ENCODE measurements around the gene CPA3. TPM values are rescaled to one million over a fixed set of nuclear protein-coding genes. Genes with fewer than 3 reads are reported as not detected.

The CPA3 gene
- total RNA-seq, 1 donor from 2014 or later: not detected

GRCh38 chr3:148903941-148904340 is 38.8 kb downstream of the CPA3 start:
- Mint-ChIP-seq H3K36me3 (ENCODE audit: low read depth) (no peaks in the 10 kb centered on the region), H3K4me1 (ENCODE audit: low read depth) (no peaks in the 10 kb centered on the region), H3K9me3 (no peaks in the 10 kb centered on the region), H3K27ac (no peak overlapping the region), H3K27me3 (ENCODE audit: low read depth) (no peaks in the 10 kb centered on the region), H3K4me3 (ENCODE audit: low read depth) (no peak overlapping the region)
- intact Hi-C loops (cut with micrococcal nuclease): no loop called here
- no peak for DNase-seq (ENCODE audit: low spot score)

- Mint-ChIP-seq H3K4me3 (ENCODE audit: low read depth) (no peak overlapping the region), H3K4me1 (ENCODE audit: low read depth) (no peaks in the 10 kb centered on the region), H3K9me3 (no peaks in the 10 kb centered on the region), H3K36me3 (ENCODE audit: low read depth) (no peaks in the 10 kb centered on the region), H3K27ac (no peak overlapping the region), H3K27me3 (ENCODE audit: low read depth) (no peaks in the 10 kb centered on the region)
- intact Hi-C loops (cut with micrococcal nuclease): no loop called here
- no peak for DNase-seq (ENCODE audit: low spot score)
These were observed 41.6 kb downstream of the CPA3 start for GRCh38 chr3:148906667-148907066.

GRCh38 chr3:148911173-148911572 is 46.1 kb downstream of the CPA3 start:
- Mint-ChIP-seq H3K27ac (no peak overlapping the region), H3K36me3 (ENCODE audit: low read depth) (no peaks in the 10 kb centered on the region), H3K4me1 (ENCODE audit: low read depth) (no peaks in the 10 kb centered on the region), H3K9me3 (no peaks in the 10 kb centered on the region), H3K4me3 (ENCODE audit: low read depth) (no peak overlapping the region), H3K27me3 (ENCODE audit: low read depth) (no peaks in the 10 kb centered on the region)
- intact Hi-C loops (cut with micrococcal nuclease): no loop called here
- DNase-seq (ENCODE audit: low spot score): no peak

- intact Hi-C loops (cut with micrococcal nuclease): no loop called here
- no peaks in the 10 kb centered on the region for H3K9me3 Mint-ChIP-seq
- no peak overlapping the region for H3K27ac Mint-ChIP-seq
- DNase-seq (ENCODE audit: low spot score): no peak
- no peak overlapping the region for H3K4me3 Mint-ChIP-seq (ENCODE audit: low read depth)
- H3K36me3 Mint-ChIP-seq (ENCODE audit: low read depth): no peaks in the 10 kb centered on the region
- H3K27me3 Mint-ChIP-seq (ENCODE audit: low read depth): no peaks in the 10 kb centered on the region
- no peaks in the 10 kb centered on the region for H3K4me1 Mint-ChIP-seq (ENCODE audit: low read depth)
These were observed 46.5 kb downstream of the CPA3 start for GRCh38 chr3:148911592-148911991.

GRCh38 chr3:148914936-148915690 is 50.0 kb downstream of the CPA3 start:
- H3K4me3 Mint-ChIP-seq (ENCODE audit: low read depth): no peak overlapping the region
- DNase-seq (ENCODE audit: low spot score): no peak
- H3K4me1 Mint-ChIP-seq (ENCODE audit: low read depth): no peaks in the 10 kb centered on the region
- no peak overlapping the region for H3K27ac Mint-ChIP-seq
- intact Hi-C loops (cut with micrococcal nuclease): no loop called here
- no peaks in the 10 kb centered on the region for H3K9me3 Mint-ChIP-seq
- H3K36me3 Mint-ChIP-seq (ENCODE audit: low read depth): no peaks in the 10 kb centered on the region
- H3K27me3 Mint-ChIP-seq (ENCODE audit: low read depth): peaks cover 3% of the 10 kb centered on the region

GRCh38 chr3:148916132-148916531 is 51.0 kb downstream of the CPA3 start:
- no peaks in the 10 kb centered on the region for H3K36me3 Mint-ChIP-seq (ENCODE audit: low read depth)
- intact Hi-C loops (cut with micrococcal nuclease): no loop called here
- peaks cover 3% of the 10 kb centered on the region for H3K27me3 Mint-ChIP-seq (ENCODE audit: low read depth)
- no peaks in the 10 kb centered on the region for H3K4me1 Mint-ChIP-seq (ENCODE audit: low read depth)
- H3K4me3 Mint-ChIP-seq (ENCODE audit: low read depth): no peak overlapping the region
- H3K9me3 Mint-ChIP-seq: no peaks in the 10 kb centered on the region
- no peak for DNase-seq (ENCODE audit: low spot score)
- no peak overlapping the region for H3K27ac Mint-ChIP-seq

GRCh38 chr3:148922467-148922866 is 57.4 kb downstream of the CPA3 start:
- no peaks in the 10 kb centered on the region for H3K4me1 Mint-ChIP-seq (ENCODE audit: low read depth)
- H3K36me3 Mint-ChIP-seq (ENCODE audit: low read depth): no peaks in the 10 kb centered on the region
- intact Hi-C loops (cut with micrococcal nuclease): no loop called here
- H3K27ac Mint-ChIP-seq: no peak overlapping the region
- no peak overlapping the region for H3K4me3 Mint-ChIP-seq (ENCODE audit: low read depth)
- H3K9me3 Mint-ChIP-seq: no peaks in the 10 kb centered on the region
- H3K27me3 Mint-ChIP-seq (ENCODE audit: low read depth): peaks cover 2% of the 10 kb centered on the region
- no peak for DNase-seq (ENCODE audit: low spot score)

- Mint-ChIP-seq H3K9me3 (no peaks in the 10 kb centered on the region), H3K36me3 (ENCODE audit: low read depth) (no peaks in the 10 kb centered on the region), H3K27me3 (ENCODE audit: low read depth) (no peaks in the 10 kb centered on the region), H3K27ac (no peak overlapping the region), H3K4me1 (ENCODE audit: low read depth) (no peaks in the 10 kb centered on the region), H3K4me3 (ENCODE audit: low read depth) (no peak overlapping the region)
- no peak for DNase-seq (ENCODE audit: low spot score)
- intact Hi-C loops (cut with micrococcal nuclease): no loop called here
These were observed 58.5 kb downstream of the CPA3 start for GRCh38 chr3:148923592-148923991.

- H3K9me3 Mint-ChIP-seq: no peaks in the 10 kb centered on the region
- no peak overlapping the region for H3K4me3 Mint-ChIP-seq (ENCODE audit: low read depth)
- H3K36me3 Mint-ChIP-seq (ENCODE audit: low read depth): no peaks in the 10 kb centered on the region
- H3K27me3 Mint-ChIP-seq (ENCODE audit: low read depth): peaks cover 3% of the 10 kb centered on the region
- no peak overlapping the region for H3K27ac Mint-ChIP-seq
- DNase-seq (ENCODE audit: low spot score): no peak
- H3K4me1 Mint-ChIP-seq (ENCODE audit: low read depth): no peaks in the 10 kb centered on the region
- intact Hi-C loops (cut with micrococcal nuclease): no loop called here
These were observed 59.5 kb downstream of the CPA3 start for GRCh38 chr3:148924562-148924961.

- Mint-ChIP-seq H3K4me3 (ENCODE audit: low read depth) (no peak overlapping the region), H3K36me3 (ENCODE audit: low read depth) (no peaks in the 10 kb centered on the region), H3K27me3 (ENCODE audit: low read depth) (peaks cover 3% of the 10 kb centered on the region), H3K4me1 (ENCODE audit: low read depth) (no peaks in the 10 kb centered on the region), H3K27ac (no peak overlapping the region), H3K9me3 (no peaks in the 10 kb centered on the region)
- DNase-seq (ENCODE audit: low spot score): no peak
- intact Hi-C loops (cut with micrococcal nuclease): loop anchor here (5.0 kb wide), 1 partner anchor 904 kb away; no protein-coding TSS in a partner anchor
These were observed 60.7 kb downstream of the CPA3 start for GRCh38 chr3:148925845-148926244.

- Mint-ChIP-seq H3K27me3 (ENCODE audit: low read depth) (peaks cover 11% of the 10 kb centered on the region), H3K4me3 (ENCODE audit: low read depth) (no peak overlapping the region), H3K9me3 (no peaks in the 10 kb centered on the region), H3K27ac (no peak overlapping the region), H3K4me1 (ENCODE audit: low read depth) (no peaks in the 10 kb centered on the region), H3K36me3 (ENCODE audit: low read depth) (no peaks in the 10 kb centered on the region)
- no peak for DNase-seq (ENCODE audit: low spot score)
- intact Hi-C loops (cut with micrococcal nuclease): no loop called here
These were observed 65.7 kb downstream of the CPA3 start for GRCh38 chr3:148930752-148931151.

- Mint-ChIP-seq H3K27me3 (ENCODE audit: low read depth) (peaks cover 16% of the 10 kb centered on the region), H3K27ac (no peak overlapping the region), H3K4me1 (ENCODE audit: low read depth) (no peaks in the 10 kb centered on the region), H3K36me3 (ENCODE audit: low read depth) (no peaks in the 10 kb centered on the region), H3K4me3 (ENCODE audit: low read depth) (no peak overlapping the region), H3K9me3 (no peaks in the 10 kb centered on the region)
- DNase-seq (ENCODE audit: low spot score): no peak
- intact Hi-C loops (cut with micrococcal nuclease): no loop called here
These were observed 66.5 kb downstream of the CPA3 start for GRCh38 chr3:148931574-148931973.

- intact Hi-C loops (cut with micrococcal nuclease): no loop called here
- Mint-ChIP-seq H3K27ac (no peak overlapping the region), H3K9me3 (no peaks in the 10 kb centered on the region), H3K4me3 (ENCODE audit: low read depth) (no peak overlapping the region), H3K36me3 (ENCODE audit: low read depth) (no peaks in the 10 kb centered on the region), H3K4me1 (ENCODE audit: low read depth) (no peaks in the 10 kb centered on the region), H3K27me3 (ENCODE audit: low read depth) (peaks cover 18% of the 10 kb centered on the region)
- no peak for DNase-seq (ENCODE audit: low spot score)
These were observed 67.9 kb downstream of the CPA3 start for GRCh38 chr3:148932972-148933371.
